GM10266 (cell line): ENCODE measurements around the gene DCBLD1.

Source experiments
- DNase-seq: peaks from one replicate; pipeline ENCODE4 v3.0.0; 2012; ENCODE audit errors: extremely low spot score
- TF ChIP-seq, protein P1 (sequence below): IDR thresholded peaks from 2 replicates; pipeline ENCODE4 v1.5.1; 2012; ENCODE audit warnings: mild to moderate bottlenecking, low read depth; ENCODE audit not compliant: control insufficient read depth, insufficient read depth; ENCODE audit errors: missing control alignments

DCBLD1 gene

DNA sequence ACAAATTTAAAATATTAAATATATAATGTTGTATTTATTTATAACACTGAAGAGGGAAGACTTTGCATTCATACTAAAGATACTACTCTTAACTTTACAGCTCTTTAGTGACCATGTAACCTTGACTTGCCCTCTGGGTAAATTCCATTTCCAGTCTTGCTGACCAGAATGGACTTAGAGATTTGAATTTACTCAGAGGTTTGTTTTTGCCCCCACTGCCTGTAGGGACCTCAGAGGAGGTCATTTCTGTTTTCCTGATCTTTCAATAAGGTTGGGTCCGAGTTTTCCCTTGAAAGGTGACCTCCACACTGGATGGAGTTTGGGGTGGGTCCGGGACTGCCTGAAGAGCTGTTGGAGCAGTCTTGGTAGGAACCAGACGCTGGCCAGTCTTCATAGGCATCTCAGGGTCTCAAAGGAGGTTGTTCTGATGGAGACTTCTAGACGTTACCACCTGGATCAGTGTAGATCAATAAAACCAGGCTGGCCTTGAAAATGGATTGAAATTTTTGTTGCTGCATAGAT is 26.0 kb downstream of the DCBLD1 start:
- TF ChIP-seq, protein P1, sequence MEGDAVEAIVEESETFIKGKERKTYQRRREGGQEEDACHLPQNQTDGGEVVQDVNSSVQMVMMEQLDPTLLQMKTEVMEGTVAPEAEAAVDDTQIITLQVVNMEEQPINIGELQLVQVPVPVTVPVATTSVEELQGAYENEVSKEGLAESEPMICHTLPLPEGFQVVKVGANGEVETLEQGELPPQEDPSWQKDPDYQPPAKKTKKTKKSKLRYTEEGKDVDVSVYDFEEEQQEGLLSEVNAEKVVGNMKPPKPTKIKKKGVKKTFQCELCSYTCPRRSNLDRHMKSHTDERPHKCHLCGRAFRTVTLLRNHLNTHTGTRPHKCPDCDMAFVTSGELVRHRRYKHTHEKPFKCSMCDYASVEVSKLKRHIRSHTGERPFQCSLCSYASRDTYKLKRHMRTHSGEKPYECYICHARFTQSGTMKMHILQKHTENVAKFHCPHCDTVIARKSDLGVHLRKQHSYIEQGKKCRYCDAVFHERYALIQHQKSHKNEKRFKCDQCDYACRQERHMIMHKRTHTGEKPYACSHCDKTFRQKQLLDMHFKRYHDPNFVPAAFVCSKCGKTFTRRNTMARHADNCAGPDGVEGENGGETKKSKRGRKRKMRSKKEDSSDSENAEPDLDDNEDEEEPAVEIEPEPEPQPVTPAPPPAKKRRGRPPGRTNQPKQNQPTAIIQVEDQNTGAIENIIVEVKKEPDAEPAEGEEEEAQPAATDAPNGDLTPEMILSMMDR: no peak

DNA sequence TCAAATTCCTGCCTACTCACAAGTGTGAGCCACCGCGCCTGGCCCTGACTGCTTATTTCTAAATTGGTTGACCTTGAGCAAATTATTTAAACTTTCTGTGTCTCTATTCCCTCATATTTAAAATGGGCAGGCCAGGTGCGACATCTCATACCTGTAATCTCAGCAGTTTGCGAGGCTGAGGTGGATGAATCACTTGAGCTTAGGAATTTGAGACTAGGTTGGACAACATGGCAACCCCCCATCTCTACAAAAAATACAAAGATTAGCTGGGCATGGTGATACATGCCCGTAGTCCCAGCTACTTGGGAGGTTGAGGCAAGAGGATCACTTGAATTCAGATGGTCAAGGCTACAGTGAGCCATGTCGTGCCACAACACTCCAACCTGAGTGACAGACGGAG is 26.5 kb downstream of the DCBLD1 start:
- TF ChIP-seq, protein P1: no peak
- DNase-seq: no peak

More for the DNA sequence above, 26.0 kb downstream of the DCBLD1 start:
- DNase-seq: no peak

DNA sequence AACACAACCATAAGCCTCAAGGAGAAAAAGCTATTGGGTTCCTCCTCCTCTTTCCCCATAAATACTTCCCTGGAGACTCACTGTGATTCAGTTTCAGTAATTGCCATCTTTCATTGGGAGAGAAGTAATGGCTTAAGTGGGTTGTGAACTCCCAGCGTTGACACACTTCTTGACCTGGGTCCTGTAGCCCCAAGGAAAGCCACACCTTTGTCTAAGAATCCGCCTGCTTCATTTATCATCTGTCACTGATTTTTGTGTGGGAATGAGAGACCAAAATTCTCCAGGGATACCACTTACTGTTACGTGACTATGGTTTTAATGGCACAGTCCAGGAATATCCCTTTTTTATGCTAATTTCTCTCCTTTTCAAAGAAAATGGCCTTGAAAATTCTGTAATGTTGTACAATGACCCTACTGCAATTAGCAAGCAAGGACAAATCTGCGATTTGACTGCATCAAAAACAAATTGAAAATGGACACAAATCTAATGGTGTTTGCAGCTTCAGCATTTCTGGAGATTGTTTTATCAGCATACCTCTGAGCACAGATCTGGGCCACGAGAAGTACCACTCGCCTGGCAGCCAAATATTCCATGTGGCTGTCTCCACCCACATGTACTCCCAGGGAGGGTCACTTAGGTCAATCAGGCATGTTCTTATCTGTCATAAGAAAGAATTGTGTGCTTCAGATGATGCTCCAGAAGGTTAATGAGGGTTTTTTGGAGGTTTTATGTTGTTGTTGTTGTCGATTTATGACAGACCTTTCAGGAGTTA is 29.8 kb downstream of the DCBLD1 start:
- DNase-seq: no peak
- TF ChIP-seq, protein P1: no peak

GRCh38 chr6:117512987-117513573 is 30.6 kb downstream of the DCBLD1 start:
- DNase-seq: no peak

GRCh38 chr6:117513778-117514365 is 31.4 kb downstream of the DCBLD1 start:
- no peak for DNase-seq
- TF ChIP-seq, protein P1: no peak

More at GRCh38 chr6:117512987-117513573, 30.6 kb downstream of the DCBLD1 start:
- TF ChIP-seq, protein P1: no peak

GRCh38 chr6:117514655-117515054 is 32.2 kb downstream of the DCBLD1 start:
- TF ChIP-seq, protein P1: no peak
- DNase-seq: no peak
